ENCODE data around the gene SPX. TPM values are rescaled to one million over a fixed set of nuclear protein-coding genes. Genes with fewer than 3 reads are reported as not detected.

The SPX gene
- total and polyA plus RNA-seq, 2 of the 4 experiments (the other 2 are of a cell fraction) = under 0.01 to 0.12 TPM

DNA sequence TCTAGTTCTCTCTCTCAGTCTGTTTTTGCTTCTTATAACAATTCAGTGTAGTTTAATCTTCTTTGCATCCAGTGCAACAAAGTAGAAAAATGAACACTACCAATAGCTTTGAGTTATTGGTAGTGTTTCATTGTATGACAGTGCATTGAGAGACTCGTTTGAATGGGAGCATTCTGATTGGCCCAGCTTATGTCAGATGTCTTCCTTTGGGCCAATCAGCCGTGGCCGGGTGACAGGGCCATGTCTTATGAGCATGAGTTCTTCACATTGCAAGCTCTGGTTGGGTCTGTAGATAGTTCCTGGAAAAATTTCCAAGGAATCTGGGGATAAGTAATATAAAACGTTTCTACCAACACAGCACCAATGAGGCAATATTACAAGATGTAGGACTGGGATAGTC is 42.0 kb downstream of the SPX start:
- Histone ChIP-seq H3K14ac (replicated peaks; ENCODE audit: low read depth, low read length) (no peak overlapping the region), H3K4me1 (ENCODE audit: control insufficient read depth, insufficient read depth, low read length) (no peaks in the 10 kb centered on the region), H3K9ac (ENCODE audit: low read depth, low read length) (no peak overlapping the region), H3K4ac (ENCODE audit: low read depth, low read length) (no peak overlapping the region), H3K79me1 (ENCODE audit: low read depth in 1 of 2, low read length in 2 of 2) (no peaks in the 10 kb centered on the region), H3K56ac (ENCODE audit: extremely low read depth, insufficient read depth, low read length) (no peak overlapping the region), H3K4me2 (ENCODE audit: low read depth, low read length) (no peak overlapping the region), H2AFZ (replicated peaks; ENCODE audit: low read length, poor library complexity) (no peak overlapping the region), H3K36me3 (ENCODE audit: control insufficient read depth, insufficient read depth, low read length) (no peaks in the 10 kb centered on the region), H4K8ac (ENCODE audit: low read depth in 2 of 2, low read length in 2 of 2) (no peak overlapping the region), H2AK9ac (replicated peaks; ENCODE audit: low read depth, low read length, poor library complexity) (no peak overlapping the region), H4K91ac (ENCODE audit: insufficient read depth, low read depth, low read length) (no peak overlapping the region), H2BK15ac (ENCODE audit: low read depth, low read length) (no peak overlapping the region), H3K4me3 (ENCODE audit: insufficient read depth, low read depth, low read length) (no peak overlapping the region), H4K20me1 (ENCODE audit: insufficient read depth, low read length) (no peaks in the 10 kb centered on the region), H3K18ac (ENCODE audit: low read depth, low read length) (no peak overlapping the region), H3K23ac (ENCODE audit: low read depth, low read length) (no peak overlapping the region), H2AK5ac (ENCODE audit: low read depth, low read length) (no peak overlapping the region), H2BK120ac (ENCODE audit: low read depth, low read length) (no peak overlapping the region), H3K9me3 (ENCODE audit: control insufficient read depth, insufficient read depth, low read length) (no peaks in the 10 kb centered on the region), H4K5ac (ENCODE audit: low read depth, low read length) (no peak overlapping the region), H3K27me3 (ENCODE audit: control insufficient read depth, insufficient read depth, low read length) (no peaks in the 10 kb centered on the region), H2BK20ac (ENCODE audit: low read depth, low read length) (no peak overlapping the region), H2BK5ac (ENCODE audit: low read depth, low read length, poor library complexity, severe bottlenecking) (no peak overlapping the region), H3K27ac (ENCODE audit: insufficient read depth, low read length) (no peak overlapping the region), H3K9me1 (ENCODE audit: insufficient read depth, low read length) (no peaks in the 10 kb centered on the region)
- DNase-seq (no peak), ATAC-seq (ENCODE audit: low read depth) (no peak)
- no peak for TF ChIP-seq MXI1 (IDR thresholded peaks at IDR 0.05; ENCODE audit: borderline replicate concordance, low read depth, low read length)
- no peak for TF ChIP-seq CEBPB (IDR thresholded peaks at IDR 0.05; ENCODE audit: low read depth, low read length)
- no peak for TF ChIP-seq NFE2L2 (IDR thresholded peaks at IDR 0.05; ENCODE audit: low read depth, low read length)
- TF ChIP-seq MAZ (IDR thresholded peaks at IDR 0.05; ENCODE audit: borderline replicate concordance, low read depth, low read length) = no peak
- TF ChIP-seq, protein P1, sequence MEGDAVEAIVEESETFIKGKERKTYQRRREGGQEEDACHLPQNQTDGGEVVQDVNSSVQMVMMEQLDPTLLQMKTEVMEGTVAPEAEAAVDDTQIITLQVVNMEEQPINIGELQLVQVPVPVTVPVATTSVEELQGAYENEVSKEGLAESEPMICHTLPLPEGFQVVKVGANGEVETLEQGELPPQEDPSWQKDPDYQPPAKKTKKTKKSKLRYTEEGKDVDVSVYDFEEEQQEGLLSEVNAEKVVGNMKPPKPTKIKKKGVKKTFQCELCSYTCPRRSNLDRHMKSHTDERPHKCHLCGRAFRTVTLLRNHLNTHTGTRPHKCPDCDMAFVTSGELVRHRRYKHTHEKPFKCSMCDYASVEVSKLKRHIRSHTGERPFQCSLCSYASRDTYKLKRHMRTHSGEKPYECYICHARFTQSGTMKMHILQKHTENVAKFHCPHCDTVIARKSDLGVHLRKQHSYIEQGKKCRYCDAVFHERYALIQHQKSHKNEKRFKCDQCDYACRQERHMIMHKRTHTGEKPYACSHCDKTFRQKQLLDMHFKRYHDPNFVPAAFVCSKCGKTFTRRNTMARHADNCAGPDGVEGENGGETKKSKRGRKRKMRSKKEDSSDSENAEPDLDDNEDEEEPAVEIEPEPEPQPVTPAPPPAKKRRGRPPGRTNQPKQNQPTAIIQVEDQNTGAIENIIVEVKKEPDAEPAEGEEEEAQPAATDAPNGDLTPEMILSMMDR (conservative IDR thresholded peaks at IDR 0.05; ENCODE audit: low read depth, low read length) = no peak
- TF ChIP-seq RAD21 (IDR thresholded peaks at IDR 0.05; ENCODE audit: low read length) = no peak
- no peak for TF ChIP-seq MAFK (IDR thresholded peaks at IDR 0.05; ENCODE audit: low read depth, low read length)
- TF ChIP-seq, protein P2, sequence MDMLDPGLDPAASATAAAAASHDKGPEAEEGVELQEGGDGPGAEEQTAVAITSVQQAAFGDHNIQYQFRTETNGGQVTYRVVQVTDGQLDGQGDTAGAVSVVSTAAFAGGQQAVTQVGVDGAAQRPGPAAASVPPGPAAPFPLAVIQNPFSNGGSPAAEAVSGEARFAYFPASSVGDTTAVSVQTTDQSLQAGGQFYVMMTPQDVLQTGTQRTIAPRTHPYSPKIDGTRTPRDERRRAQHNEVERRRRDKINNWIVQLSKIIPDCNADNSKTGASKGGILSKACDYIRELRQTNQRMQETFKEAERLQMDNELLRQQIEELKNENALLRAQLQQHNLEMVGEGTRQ (IDR thresholded peaks at IDR 0.05; ENCODE audit: low read depth, low read length) = no peak
- no peak for TF ChIP-seq FOS (IDR thresholded peaks at IDR 0.05; ENCODE audit: low read depth, low read length)
- TF ChIP-seq, protein P3, sequence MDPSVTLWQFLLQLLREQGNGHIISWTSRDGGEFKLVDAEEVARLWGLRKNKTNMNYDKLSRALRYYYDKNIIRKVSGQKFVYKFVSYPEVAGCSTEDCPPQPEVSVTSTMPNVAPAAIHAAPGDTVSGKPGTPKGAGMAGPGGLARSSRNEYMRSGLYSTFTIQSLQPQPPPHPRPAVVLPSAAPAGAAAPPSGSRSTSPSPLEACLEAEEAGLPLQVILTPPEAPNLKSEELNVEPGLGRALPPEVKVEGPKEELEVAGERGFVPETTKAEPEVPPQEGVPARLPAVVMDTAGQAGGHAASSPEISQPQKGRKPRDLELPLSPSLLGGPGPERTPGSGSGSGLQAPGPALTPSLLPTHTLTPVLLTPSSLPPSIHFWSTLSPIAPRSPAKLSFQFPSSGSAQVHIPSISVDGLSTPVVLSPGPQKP (IDR thresholded peaks at IDR 0.05; ENCODE audit: borderline replicate concordance, low read depth, low read length) = no peak
- no peak for TF ChIP-seq RCOR1 (IDR thresholded peaks at IDR 0.05; ENCODE audit: insufficient replicate concordance, low read length)
- TF ChIP-seq RFX5 (IDR thresholded peaks at IDR 0.05; ENCODE audit: low read depth, low read length) = no peak
- no peak for TF ChIP-seq CHD1 (IDR thresholded peaks at IDR 0.05; ENCODE audit: low read depth, low read length)
- ChIA-PET POLR2A (ENCODE audit: unreplicated experiment) (no interaction called here), CTCF (no interaction called here)
- intact Hi-C loops (cut with micrococcal nuclease) = no loop called here
- 59% methylated on average over 2 of the region's 4 CpGs; no CpG with 5 or more reads in 1 of the 2 experiments for WGBS, 2 experiments (ENCODE audit: extremely low coverage in 2 of 2, insufficient read length in 1 of 2)
- in situ Hi-C loops (cut with MboI; ENCODE audit: low sequenced_read_pairs) = no loop called here
- no TSS peak for BruUV-seq (replicated peaks)
- dilution Hi-C loops (cut with HindIII; ENCODE audit: low sequenced_read_pairs, unreplicated experiment) = no loop called here
